ENCODE results near the gene ITPA. TPM values are rescaled to one million over a fixed set of nuclear protein-coding genes. Genes with fewer than 3 reads are reported as not detected.

Gene ITPA
- polyA plus RNA-seq, 3 donors = 36.0 to 68.3 (median 43.0) TPM

- 58 to 74% (median 60%) methylated on average over 8 of the region's 8 CpGs for WGBS, 3 donors
- H3K27ac ChIP-seq (ENCODE audit: low read depth, low read length) = no peak overlapping the region
Observed at GRCh38 chr20:3251806-3252205, 42.5 kb downstream of the ITPA start.

GRCh38 chr20:3255728-3256127 is 46.4 kb downstream of the ITPA start:
- 96 to 98% (median 98%) methylated on average over 5 of the region's 5 CpGs for WGBS, 3 donors
- no peak overlapping the region for H3K27ac ChIP-seq (ENCODE audit: low read depth, low read length)

- H3K27ac ChIP-seq (ENCODE audit: low read depth, low read length) = no peak overlapping the region
- WGBS, 3 donors = 85 to 95% (median 93%) methylated on average over 5 of the region's 5 CpGs
Observed at GRCh38 chr20:3258429-3258828, 49.1 kb downstream of the ITPA start.

- no peak overlapping the region for H3K27ac ChIP-seq (ENCODE audit: low read depth, low read length)
Observed at GRCh38 chr20:3262566-3262965, 53.3 kb downstream of the ITPA start.

GRCh38 chr20:3270051-3270450 is 60.8 kb downstream of the ITPA start:
- 96 to 97% (median 96%) methylated on average over 4 of the region's 4 CpGs for WGBS, 3 donors
- no peak overlapping the region for H3K27ac ChIP-seq (ENCODE audit: low read depth, low read length)

GRCh38 chr20:3273371-3273770 is 64.1 kb downstream of the ITPA start:
- WGBS, 3 donors = 93 to 98% (median 95%) methylated on average over 4 of the region's 4 CpGs

More at GRCh38 chr20:3273371-3273770, 64.1 kb downstream of the ITPA start:
- no peak overlapping the region for H3K27ac ChIP-seq (ENCODE audit: low read depth, low read length)

Other genes with a start within 250 kb of the ITPA start
- gene GNRH2, start 165.9 kb upstream of the ITPA start, polyA plus RNA-seq = not detected
- 10 to 100 TPM; 37.0 to 68.4 (median 46.9) TPM for gene MRPS26, start 163.4 kb upstream of the ITPA start, polyA plus RNA-seq
- gene OXT, start 137.9 kb upstream of the ITPA start, polyA plus RNA-seq = 1 to 10 TPM in 1 of 3 donors, not detected in 2; 1.9 TPM
- under 1 TPM in 1 of 3 donors, not detected in 2; 0.25 TPM for gene AVP, start 124.8 kb upstream of the ITPA start, polyA plus RNA-seq
- 10 to 100 TPM in 1 of 3 donors, 1 to 10 TPM in 2; 4.4 to 12.2 (median 7.6) TPM for gene FASTKD5, start 49.6 kb upstream of the ITPA start, polyA plus RNA-seq
- gene UBOX5, start 49.6 kb upstream of the ITPA start, polyA plus RNA-seq = 1 to 10 TPM; 2.9 to 3.8 (median 3.3) TPM
- 10 to 100 TPM in 1 of 3 donors, 1 to 10 TPM in 2; 4.0 to 18.4 (median 5.1) TPM for gene LZTS3, start 35.9 kb upstream of the ITPA start, polyA plus RNA-seq
- 10 to 100 TPM; 31.8 to 94.9 (median 65.5) TPM for gene DDRGK1, start 4.8 kb upstream of the ITPA start, polyA plus RNA-seq
- 1 to 10 TPM in 1 of 3 donors, under 1 TPM in 2; 0.29 to 1.0 (median 0.61) TPM for gene SLC4A11, start 29.7 kb downstream of the ITPA start, polyA plus RNA-seq
- 10 to 100 TPM in 1 of 3 donors, 1 to 10 TPM in 2; 2.9 to 10.1 (median 9.0) TPM for gene DNAAF9, start 198.2 kb downstream of the ITPA start, polyA plus RNA-seq

Data from adipose tissue (tissue), 3 donors.